Mesendoderm (in vitro differentiated cells): ENCODE data around the gene FMN1.

Experiments
- DNase-seq: peaks from one replicate; pipeline ENCODE4 v3.0.0; 2013
- H2AK5ac ChIP-seq: 2 replicates; pipeline ENCODE4 v1.6.1; 2013; ENCODE audit warnings: low read length, inconsistent platforms
- H2BK120ac ChIP-seq: 2 replicates; pipeline ENCODE4 v1.6.1; 2013; ENCODE audit warnings: low read depth, mild to moderate bottlenecking, low read length, moderate library complexity, mixed read lengths
- H2BK15ac ChIP-seq: replicated peaks from 2 replicates; pipeline ENCODE4 v1.6.1; 2013; ENCODE audit warnings: low read depth, mild to moderate bottlenecking, moderate library complexity
- H2BK5ac ChIP-seq: 2 replicates; pipeline ENCODE4 v1.6.1; 2013; ENCODE audit warnings: low read length, inconsistent platforms
- H3K18ac ChIP-seq: 2 replicates; pipeline ENCODE4 v1.6.1; 2013; ENCODE audit warnings: mild to moderate bottlenecking, low read length, mixed read lengths
- H3K23ac ChIP-seq: one replicate; pipeline ENCODE4 v1.6.1; 2013; ENCODE audit warnings: low read length
- H3K27ac ChIP-seq: 2 replicates; pipeline ENCODE4 v1.5.1; 2013; ENCODE audit warnings: low read depth, mild to moderate bottlenecking, inconsistent platforms, low read length, moderate library complexity
- H3K27me3 ChIP-seq: 2 replicates; pipeline ENCODE4 v1.6.1; 2013; ENCODE audit warnings: low read length, control low read depth, mild to moderate bottlenecking, inconsistent platforms; ENCODE audit not compliant: insufficient read depth, poor library complexity
- H3K36me3 ChIP-seq: 2 replicates; pipeline ENCODE4 v1.6.1; 2013; ENCODE audit warnings: low read length, inconsistent platforms; ENCODE audit not compliant: control insufficient read depth, insufficient read depth
- H3K4ac ChIP-seq: one replicate; pipeline ENCODE4 v1.6.1; 2013; ENCODE audit warnings: low read depth, mild to moderate bottlenecking, low read length, moderate library complexity
- H3K4me1 ChIP-seq: 2 replicates; pipeline ENCODE4 v1.6.1; 2013; ENCODE audit warnings: low read depth, low read length, inconsistent platforms; ENCODE audit not compliant: control insufficient read depth
- H3K4me2 ChIP-seq: 2 replicates; pipeline ENCODE4 v1.6.1; 2013; ENCODE audit warnings: low read length
- H3K4me3 ChIP-seq: 2 replicates; pipeline ENCODE4 v1.5.1; 2013; ENCODE audit warnings: mild to moderate bottlenecking, low read length
- H3K56ac ChIP-seq: one replicate; pipeline ENCODE4 v1.6.1; 2013; ENCODE audit warnings: low read length
- H3K79me1 ChIP-seq: 2 replicates; pipeline ENCODE4 v1.6.1; 2013; ENCODE audit warnings: low read length, inconsistent platforms
- H3K79me2 ChIP-seq: 2 replicates; pipeline ENCODE4 v1.6.1; 2013; ENCODE audit warnings: mild to moderate bottlenecking, low read length; ENCODE audit not compliant: control insufficient read depth, insufficient read depth
- H3K9ac ChIP-seq: 2 replicates; pipeline ENCODE4 v1.6.1; 2013; ENCODE audit warnings: low read length, inconsistent platforms
- H4K5ac ChIP-seq: one replicate; pipeline ENCODE4 v1.6.1; 2013; ENCODE audit warnings: low read length
- H4K8ac ChIP-seq: one replicate; pipeline ENCODE4 v1.6.1; 2013; ENCODE audit warnings: low read depth, mild to moderate bottlenecking, control low read depth, low read length, moderate library complexity
- WGBS: extraction: QIAGEN DNeasy Blood & Tissue Kit; methylation state at CpG from one replicate; pipeline ENCODE4 v1.1.7; 2013; ENCODE audit warnings: low lambda C conversion rate, missing lambda C conversion rate; ENCODE audit not compliant: insufficient coverage; ENCODE audit errors: extremely low coverage; 5-methylcytosine and 5-hydroxymethylcytosine counted together

Gene FMN1

DNA sequence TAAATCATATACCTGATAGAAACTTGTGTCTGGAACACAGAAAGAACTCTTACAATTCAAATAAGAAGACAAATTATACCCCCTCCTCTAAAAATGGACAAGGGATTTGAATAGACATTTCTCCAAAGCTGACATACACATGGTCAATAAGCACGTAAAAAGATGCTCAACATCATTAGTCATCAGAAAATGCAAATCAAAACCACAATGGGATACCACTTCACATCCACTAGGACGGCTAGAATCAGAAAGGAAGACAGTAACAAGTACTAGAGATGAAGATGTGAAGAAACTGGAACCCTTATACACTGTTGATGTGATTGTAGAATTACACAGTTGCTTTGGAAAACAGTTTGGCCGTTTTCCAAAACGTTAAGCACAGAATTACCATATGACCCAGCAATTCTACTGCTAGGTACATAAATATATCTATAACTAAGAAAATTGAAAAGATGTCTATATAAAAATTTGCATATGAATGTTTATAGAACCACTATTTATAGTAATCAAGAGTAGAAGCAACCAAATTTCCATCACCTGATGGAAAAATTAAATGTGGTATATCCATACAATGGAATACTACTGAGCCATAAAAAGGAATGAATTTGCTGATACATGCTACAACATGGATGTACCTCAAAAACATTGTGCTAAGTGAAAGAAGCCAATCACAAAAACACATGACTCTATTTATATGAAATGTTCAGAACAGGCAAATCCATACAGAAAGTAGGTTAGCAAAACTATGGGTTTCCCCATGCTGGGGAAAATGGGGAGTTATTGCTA is 415.9 kb downstream of the FMN1 start:
- no peak overlapping the region for H3K4me2 ChIP-seq
- no peak overlapping the region for H3K56ac ChIP-seq
- H3K4me1 ChIP-seq: no peaks in the 10 kb centered on the region
- H3K4ac ChIP-seq: no peak overlapping the region
- H3K18ac ChIP-seq: no peak overlapping the region
- no peak overlapping the region for H2BK5ac ChIP-seq
- no peaks in the 10 kb centered on the region for H3K79me2 ChIP-seq
- H4K5ac ChIP-seq: no peak overlapping the region
- no CpG with 5 or more reads among the region's 4 CpGs for WGBS
- H3K4me3 ChIP-seq: no peak overlapping the region
- H3K9ac ChIP-seq: no peak overlapping the region
- no peak overlapping the region for H2AK5ac ChIP-seq
- no peaks in the 10 kb centered on the region for H3K36me3 ChIP-seq
- no peak overlapping the region for H2BK15ac ChIP-seq
- H2BK120ac ChIP-seq: no peak overlapping the region
- no peaks in the 10 kb centered on the region for H3K27me3 ChIP-seq
- no peak for DNase-seq
- H3K23ac ChIP-seq: no peak overlapping the region
- H3K79me1 ChIP-seq: no peaks in the 10 kb centered on the region
- no peak overlapping the region for H4K8ac ChIP-seq
- no peak overlapping the region for H3K27ac ChIP-seq

- no peak overlapping the region for H2BK15ac ChIP-seq
- H3K27me3 ChIP-seq: no peaks in the 10 kb centered on the region
- H2BK120ac ChIP-seq: no peak overlapping the region
- no peaks in the 10 kb centered on the region for H3K79me2 ChIP-seq
- no peak overlapping the region for H3K27ac ChIP-seq
- DNase-seq: no peak
- no peak overlapping the region for H2BK5ac ChIP-seq
- H3K4me2 ChIP-seq: no peak overlapping the region
- H3K9ac ChIP-seq: no peak overlapping the region
- no peak overlapping the region for H3K56ac ChIP-seq
- no peaks in the 10 kb centered on the region for H3K36me3 ChIP-seq
- H3K18ac ChIP-seq: no peak overlapping the region
- no peaks in the 10 kb centered on the region for H3K4me1 ChIP-seq
- H2AK5ac ChIP-seq: no peak overlapping the region
- WGBS: no CpG with 5 or more reads among the region's 3 CpGs
- no peak overlapping the region for H4K5ac ChIP-seq
- no peaks in the 10 kb centered on the region for H3K79me1 ChIP-seq
- H4K8ac ChIP-seq: no peak overlapping the region
- no peak overlapping the region for H3K4me3 ChIP-seq
- H3K4ac ChIP-seq: no peak overlapping the region
- no peak overlapping the region for H3K23ac ChIP-seq
These were observed 419.4 kb downstream of the FMN1 start for GRCh38 chr15:32775103-32775502.

- Histone ChIP-seq H3K79me1 (no peaks in the 10 kb centered on the region), H3K56ac (no peak overlapping the region), H4K5ac (no peak overlapping the region), H3K4ac (no peak overlapping the region), H2BK15ac (no peak overlapping the region), H3K36me3 (no peaks in the 10 kb centered on the region), H3K79me2 (no peaks in the 10 kb centered on the region), H3K23ac (no peak overlapping the region), H3K4me1 (no peaks in the 10 kb centered on the region), H3K4me2 (no peak overlapping the region), H3K27me3 (no peaks in the 10 kb centered on the region), H2BK120ac (no peak overlapping the region), H3K18ac (no peak overlapping the region), H4K8ac (no peak overlapping the region), H2BK5ac (no peak overlapping the region), H3K4me3 (no peak overlapping the region), H3K27ac (no peak overlapping the region), H2AK5ac (no peak overlapping the region), H3K9ac (no peak overlapping the region)
- DNase-seq: peak; percentile 38
- no CpG with 5 or more reads among the region's 4 CpGs for WGBS
These were observed 420.5 kb downstream of the FMN1 start for GRCh38 chr15:32774022-32774421.

GRCh38 chr15:32767236-32767635 is 427.3 kb downstream of the FMN1 start:
- H3K23ac ChIP-seq: no peak overlapping the region
- no peak overlapping the region for H2AK5ac ChIP-seq
- no CpG with 5 or more reads among the region's 1 CpG for WGBS
- no peak overlapping the region for H2BK15ac ChIP-seq
- H3K79me1 ChIP-seq: no peaks in the 10 kb centered on the region
- no peak overlapping the region for H3K4me3 ChIP-seq
- H2BK120ac ChIP-seq: no peak overlapping the region
- H4K8ac ChIP-seq: no peak overlapping the region
- H3K4me2 ChIP-seq: no peak overlapping the region
- no peak overlapping the region for H2BK5ac ChIP-seq
- H3K56ac ChIP-seq: no peak overlapping the region
- H3K18ac ChIP-seq: no peak overlapping the region
- no peaks in the 10 kb centered on the region for H3K36me3 ChIP-seq
- no peaks in the 10 kb centered on the region for H3K27me3 ChIP-seq
- no peak overlapping the region for H3K9ac ChIP-seq
- no peaks in the 10 kb centered on the region for H3K79me2 ChIP-seq
- H3K4ac ChIP-seq: no peak overlapping the region
- no peaks in the 10 kb centered on the region for H3K4me1 ChIP-seq
- DNase-seq: no peak
- H3K27ac ChIP-seq: no peak overlapping the region
- no peak overlapping the region for H4K5ac ChIP-seq

DNA sequence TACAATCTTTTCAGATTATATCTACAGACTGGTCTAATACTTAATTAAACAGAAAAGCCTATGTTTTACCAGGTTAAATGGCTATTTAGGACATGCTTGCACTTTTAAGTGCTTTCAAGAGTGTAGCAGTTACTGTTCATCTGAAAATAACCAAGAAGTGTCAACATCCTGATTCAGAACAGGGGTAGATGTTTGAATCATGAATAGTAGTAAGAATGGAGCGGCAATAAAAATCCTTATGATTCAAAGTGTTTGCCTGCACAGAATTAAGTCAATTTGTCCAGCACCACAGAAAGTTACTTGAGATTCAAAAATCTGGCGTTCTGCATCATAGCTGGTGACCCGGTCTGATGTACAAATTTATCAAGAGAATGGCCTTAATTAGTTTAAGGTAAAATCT is 428.4 kb downstream of the FMN1 start:
- H3K23ac ChIP-seq: no peak overlapping the region
- no peak overlapping the region for H2BK15ac ChIP-seq
- no CpG with 5 or more reads among the region's 3 CpGs for WGBS
- H3K27me3 ChIP-seq: no peaks in the 10 kb centered on the region
- H3K9ac ChIP-seq: no peak overlapping the region
- H3K79me1 ChIP-seq: no peaks in the 10 kb centered on the region
- no peaks in the 10 kb centered on the region for H3K4me1 ChIP-seq
- H3K4me3 ChIP-seq: no peak overlapping the region
- H3K4me2 ChIP-seq: no peak overlapping the region
- H3K56ac ChIP-seq: no peak overlapping the region
- DNase-seq: no peak
- no peak overlapping the region for H2BK120ac ChIP-seq
- no peak overlapping the region for H3K27ac ChIP-seq
- H2AK5ac ChIP-seq: no peak overlapping the region
- H3K4ac ChIP-seq: no peak overlapping the region
- H3K36me3 ChIP-seq: no peaks in the 10 kb centered on the region
- no peak overlapping the region for H2BK5ac ChIP-seq
- no peak overlapping the region for H4K8ac ChIP-seq
- no peak overlapping the region for H4K5ac ChIP-seq
- no peak overlapping the region for H3K18ac ChIP-seq
- H3K79me2 ChIP-seq: no peaks in the 10 kb centered on the region

DNA sequence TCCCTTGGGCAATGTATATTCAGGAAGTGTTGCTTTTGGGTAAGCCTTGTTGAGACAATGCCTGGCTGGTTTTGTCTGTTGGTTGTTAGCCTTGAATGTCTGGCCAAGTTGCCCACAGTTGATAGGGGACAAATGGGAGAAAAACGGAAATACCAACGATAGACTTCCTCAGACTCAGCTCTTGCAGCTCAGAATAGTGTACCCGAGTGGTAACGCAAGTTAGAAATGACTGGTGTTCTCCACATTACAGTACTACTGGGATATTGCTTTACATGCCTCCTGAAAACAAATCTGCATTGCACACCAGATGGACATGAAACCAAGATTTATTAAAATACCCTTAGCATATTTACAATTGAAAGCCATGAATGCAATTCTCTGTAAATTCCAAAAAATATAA is 429.3 kb downstream of the FMN1 start:
- Histone ChIP-seq H3K23ac (no peak overlapping the region), H2BK120ac (no peak overlapping the region), H2BK15ac (no peak overlapping the region), H4K8ac (no peak overlapping the region), H3K4me2 (no peak overlapping the region), H2BK5ac (no peak overlapping the region), H3K4me1 (no peaks in the 10 kb centered on the region), H3K4ac (no peak overlapping the region), H3K27ac (no peak overlapping the region), H3K9ac (no peak overlapping the region), H3K4me3 (no peak overlapping the region), H3K79me2 (no peaks in the 10 kb centered on the region), H3K36me3 (no peaks in the 10 kb centered on the region), H3K79me1 (no peaks in the 10 kb centered on the region), H2AK5ac (no peak overlapping the region), H3K18ac (no peak overlapping the region), H4K5ac (no peak overlapping the region), H3K56ac (no peak overlapping the region), H3K27me3 (no peaks in the 10 kb centered on the region)
- WGBS: no CpG with 5 or more reads among the region's 4 CpGs
- DNase-seq: no peak
